ENCODE data around the gene SFMBT2. TPM values are rescaled to one million over a fixed set of nuclear protein-coding genes. Genes with fewer than 3 reads are reported as not detected.

The SFMBT2 gene
- total and polyA plus RNA-seq, 12 donors = 3.7 to 17.9 (median 12.7) TPM

DNA sequence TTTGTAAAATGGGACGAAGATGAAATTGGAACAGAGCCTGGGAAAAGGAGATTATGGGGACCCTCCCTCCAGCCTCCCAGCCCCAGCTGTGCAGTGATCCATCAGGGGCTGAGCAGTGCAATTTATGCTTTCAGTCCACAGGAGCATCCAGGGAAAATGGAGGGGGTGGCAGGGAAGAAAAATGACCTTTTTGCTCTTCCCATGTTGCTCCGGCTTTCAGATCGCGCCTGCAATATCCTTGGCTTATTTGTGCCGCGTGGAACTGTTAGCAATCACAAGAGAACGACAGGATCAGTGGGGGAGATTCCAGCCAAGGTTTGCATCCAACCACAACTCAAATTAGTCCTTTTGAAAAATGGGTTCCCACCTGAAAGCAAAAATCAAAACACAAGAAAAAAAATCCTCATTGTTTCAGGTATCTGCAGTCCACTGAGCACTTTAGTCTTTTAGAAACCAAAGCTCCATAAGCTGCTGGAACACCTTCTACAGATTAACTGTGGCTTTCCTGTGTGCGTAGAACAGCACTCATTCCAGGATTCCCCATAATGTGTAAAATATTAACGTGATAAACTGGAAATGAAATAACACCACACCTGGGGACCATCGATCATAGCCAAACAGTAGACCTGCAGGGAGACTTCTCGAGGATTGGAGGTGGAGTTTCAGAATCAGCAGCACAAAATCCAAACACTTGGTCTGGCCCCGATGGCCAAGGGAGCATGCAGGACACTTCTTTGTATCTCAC lies 30.7 kb upstream of the SFMBT2 start:
- intact Hi-C loops (cut with DNase I) = no loop called here
- WGBS, 4 donors = 56 to 78% (median 77%) methylated on average over 12 of the region's 12 CpGs
- DNase-seq = no peak

GRCh38 chr10:7439696-7440095 lies 28.9 kb upstream of the SFMBT2 start:
- TF ChIP-seq POLR2A (IDR thresholded peaks at IDR 0.05) (no peak), CTCF (IDR thresholded peaks at IDR 0.05) (no peak)
- Histone ChIP-seq H3K4me1 (replicated peaks in 1 of 2) (peaks cover 0 to 5% of the 10 kb centered on the region in 2 donors), H3K36me3 (replicated peaks in 1 of 2) (no peaks in the 10 kb centered on the region), H3K27ac (no peak overlapping the region), H3K4me3 (no peak overlapping the region), H3K9me3 (replicated peaks in 1 of 3) (no peaks in the 10 kb centered on the region), H3K27me3 (no peaks in the 10 kb centered on the region)
- intact Hi-C loops (cut with DNase I) = no loop called here
- DNase-seq = no peak
- 78 to 88% (median 84%) methylated on average over 7 of the region's 7 CpGs for WGBS, 4 donors

More for the DNA sequence above, 30.7 kb upstream of the SFMBT2 start:
- TF ChIP-seq POLR2A (IDR thresholded peaks at IDR 0.05) (no peak), CTCF (IDR thresholded peaks at IDR 0.05) (no peak)
- no peak overlapping the region for H3K27ac ChIP-seq
- H3K4me1 ChIP-seq (replicated peaks in 1 of 2) = peaks cover 0 to 5% of the 10 kb centered on the region in 2 donors
- no peaks in the 10 kb centered on the region for H3K9me3 ChIP-seq (replicated peaks in 1 of 3)
- H3K4me3 ChIP-seq = no peak overlapping the region
- no peaks in the 10 kb centered on the region for H3K36me3 ChIP-seq (replicated peaks in 1 of 2)
- H3K27me3 ChIP-seq = no peaks in the 10 kb centered on the region

DNA sequence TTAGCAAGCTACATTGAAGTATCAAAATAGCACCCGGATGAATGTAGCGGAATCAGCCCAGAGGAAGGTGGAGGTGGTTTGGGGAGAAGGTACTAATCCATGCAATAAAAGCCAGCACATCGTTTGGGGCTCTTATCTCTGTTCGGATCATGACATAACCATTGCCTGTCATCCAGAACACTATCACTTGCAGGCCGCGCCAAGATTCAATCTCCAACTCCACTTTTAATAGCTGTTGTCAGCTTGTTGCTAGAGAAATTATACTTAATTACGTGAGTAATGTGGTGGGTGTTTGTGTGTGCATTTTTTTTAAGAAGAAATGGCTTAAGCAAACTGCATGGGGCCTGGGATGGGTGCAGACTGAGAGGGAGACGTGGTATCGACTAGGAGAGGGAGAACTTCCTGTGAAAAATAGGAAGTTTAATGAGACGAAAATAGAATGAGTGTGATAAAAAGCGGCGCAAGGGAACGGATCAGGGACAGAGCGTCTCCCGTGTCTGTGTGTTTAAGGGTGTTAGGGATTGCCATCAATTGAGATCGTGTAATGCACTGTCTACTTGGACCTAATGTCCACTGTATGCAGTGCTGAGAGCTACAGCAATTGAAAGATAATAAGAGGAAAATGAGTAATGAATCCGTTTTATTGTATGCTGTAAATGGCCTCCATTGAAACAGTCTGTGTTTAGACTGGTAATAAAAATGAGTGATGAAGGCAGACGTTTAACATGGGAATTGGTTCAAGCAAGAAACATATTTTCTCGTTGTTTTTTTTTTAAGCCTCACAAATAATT lies 27.6 kb upstream of the SFMBT2 start:
- H3K9me3 ChIP-seq (replicated peaks in 1 of 3) = no peaks in the 10 kb centered on the region

More for the DNA sequence above, 27.6 kb upstream of the SFMBT2 start:
- H3K4me3 ChIP-seq = no peak overlapping the region
- no peaks in the 10 kb centered on the region for H3K27me3 ChIP-seq
- 56 to 63% (median 60%) methylated on average over 18 to 19 of the region's 19 CpGs for WGBS, 4 donors
- DNase-seq = no peak
- H3K27ac ChIP-seq = no peak overlapping the region
- no peaks in the 10 kb centered on the region for H3K36me3 ChIP-seq (replicated peaks in 1 of 2)
- intact Hi-C loops (cut with DNase I) = no loop called here
- peaks cover 0 to 5% of the 10 kb centered on the region in 2 donors for H3K4me1 ChIP-seq (replicated peaks in 1 of 2)
- TF ChIP-seq POLR2A (IDR thresholded peaks at IDR 0.05) = no peak
- no peak for TF ChIP-seq CTCF (IDR thresholded peaks at IDR 0.05)
